LNCaP clone FGC (cell line): ENCODE data around the gene MALRD1.

Source experiments
- DNase-seq: peaks from one replicate; pipeline ENCODE4 v3.0.0-alpha.2; 2011; ENCODE audit warnings: low read depth
- H3K4me3 ChIP-seq: 2 replicates; pipeline ENCODE4 v1.5.1; 2011; ENCODE audit warnings: mild to moderate bottlenecking, low read depth, low read length, control low read depth
- CTCF ChIP-seq: IDR thresholded peaks from 2 replicates; pipeline ENCODE4 v1.5.1; 2012; ENCODE audit warnings: mild to moderate bottlenecking; ENCODE audit not compliant: control insufficient read depth, insufficient read depth; ENCODE audit errors: extremely low read depth

The MALRD1 gene

GRCh38 chr10:19317952-19318351, 269.4 kb downstream of the MALRD1 start:
- H3K4me3 ChIP-seq, result no peak overlapping the region
- TF ChIP-seq CTCF, result no peak
- no peak for DNase-seq

GRCh38 chr10:19325581-19325980, 277.0 kb downstream of the MALRD1 start:
- no peak overlapping the region for H3K4me3 ChIP-seq
- DNase-seq, result no peak
- TF ChIP-seq CTCF, result no peak

- no peak for DNase-seq
- TF ChIP-seq CTCF, result no peak
- no peak overlapping the region for H3K4me3 ChIP-seq
Measured at GRCh38 chr10:19328582-19328981, 280.0 kb downstream of the MALRD1 start.

- TF ChIP-seq CTCF, result no peak
- H3K4me3 ChIP-seq, result no peak overlapping the region
- no peak for DNase-seq
Measured at GRCh38 chr10:19329475-19329874, 280.9 kb downstream of the MALRD1 start.

- H3K4me3 ChIP-seq, result no peak overlapping the region
- DNase-seq, result no peak
- no peak for TF ChIP-seq CTCF
Measured at GRCh38 chr10:19332304-19332703, 283.7 kb downstream of the MALRD1 start.

- no peak for DNase-seq
- no peak for TF ChIP-seq CTCF
- no peak overlapping the region for H3K4me3 ChIP-seq
Measured at GRCh38 chr10:19333631-19334030, 285.0 kb downstream of the MALRD1 start.

- no peak for DNase-seq
- H3K4me3 ChIP-seq, result no peak overlapping the region
- peak; percentile 47 for TF ChIP-seq CTCF
Measured at GRCh38 chr10:19347621-19348020, 299.0 kb downstream of the MALRD1 start.
